ENCODE results near the gene WNT2B.

The WNT2B gene

GRCh38 chr1:112542206-112542973 lies 33.6 kb downstream of the WNT2B start:
- Histone ChIP-seq H3K27ac (ENCODE audit: low read length) (no peak overlapping the region), H3K4me3 (ENCODE audit: low read depth in 1 of 2, low read length in 2 of 2) (no peak overlapping the region), H3K4me2 (ENCODE audit: insufficient read depth, low read length) (no peak overlapping the region), H4K20me1 (ENCODE audit: insufficient read depth, low read length) (no peaks in the 10 kb centered on the region), H3K9me3 (ENCODE audit: insufficient read depth, low read length, severe bottlenecking) (no peaks in the 10 kb centered on the region), H3K36me3 (ENCODE audit: insufficient read depth, low read length) (peaks cover 3% of the 10 kb centered on the region; the same call in 1 of the 2 replicates), H3K4me1 (ENCODE audit: insufficient read depth, low read length) (no peaks in the 10 kb centered on the region), H3K79me2 (ENCODE audit: insufficient read depth, low read length) (no peaks in the 10 kb centered on the region), H2AFZ (ENCODE audit: low read depth, low read length) (no peak overlapping the region), H3K9ac (ENCODE audit: low read depth, low read length) (no peak overlapping the region), H3K27me3 (ENCODE audit: insufficient read depth, low read length, poor library complexity) (no peaks in the 10 kb centered on the region)
- ATAC-seq (ENCODE audit: insufficient read depth, low read depth) (no peak), DNase-seq (no peak)
- TF ChIP-seq, protein P1, sequence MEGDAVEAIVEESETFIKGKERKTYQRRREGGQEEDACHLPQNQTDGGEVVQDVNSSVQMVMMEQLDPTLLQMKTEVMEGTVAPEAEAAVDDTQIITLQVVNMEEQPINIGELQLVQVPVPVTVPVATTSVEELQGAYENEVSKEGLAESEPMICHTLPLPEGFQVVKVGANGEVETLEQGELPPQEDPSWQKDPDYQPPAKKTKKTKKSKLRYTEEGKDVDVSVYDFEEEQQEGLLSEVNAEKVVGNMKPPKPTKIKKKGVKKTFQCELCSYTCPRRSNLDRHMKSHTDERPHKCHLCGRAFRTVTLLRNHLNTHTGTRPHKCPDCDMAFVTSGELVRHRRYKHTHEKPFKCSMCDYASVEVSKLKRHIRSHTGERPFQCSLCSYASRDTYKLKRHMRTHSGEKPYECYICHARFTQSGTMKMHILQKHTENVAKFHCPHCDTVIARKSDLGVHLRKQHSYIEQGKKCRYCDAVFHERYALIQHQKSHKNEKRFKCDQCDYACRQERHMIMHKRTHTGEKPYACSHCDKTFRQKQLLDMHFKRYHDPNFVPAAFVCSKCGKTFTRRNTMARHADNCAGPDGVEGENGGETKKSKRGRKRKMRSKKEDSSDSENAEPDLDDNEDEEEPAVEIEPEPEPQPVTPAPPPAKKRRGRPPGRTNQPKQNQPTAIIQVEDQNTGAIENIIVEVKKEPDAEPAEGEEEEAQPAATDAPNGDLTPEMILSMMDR (IDR thresholded peaks at IDR 0.05; ENCODE audit: borderline replicate concordance, extremely low read depth, low read length, poor library complexity, severe bottlenecking): no peak
- no peak for TF ChIP-seq EZH2 (IDR thresholded peaks at IDR 0.05; ENCODE audit: borderline replicate concordance, low read depth, low read length, severe bottlenecking)

- no peak overlapping the region for H3K9ac ChIP-seq (ENCODE audit: low read depth, low read length)
These were observed 35.4 kb downstream of the WNT2B start for GRCh38 chr1:112544011-112544688.

DNA sequence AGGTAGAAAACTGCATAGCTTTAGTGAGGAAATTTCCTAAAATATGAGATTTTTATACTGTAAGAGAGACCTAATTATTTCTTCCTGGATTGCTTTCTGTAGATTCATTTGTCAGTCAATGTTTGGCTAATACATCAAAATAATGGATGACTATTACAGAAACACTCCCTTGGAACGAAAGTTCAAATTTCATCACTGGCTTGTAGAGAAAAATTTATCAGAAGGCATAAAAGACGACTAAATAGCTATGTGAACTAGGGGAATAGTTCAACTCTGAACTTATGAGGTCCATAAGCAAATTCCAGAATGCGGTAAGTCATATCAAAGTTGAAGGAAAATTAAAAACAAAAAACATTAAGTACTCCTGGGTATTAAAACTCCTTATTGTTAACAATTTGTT lies 36.0 kb downstream of the WNT2B start:
- H2AFZ ChIP-seq (ENCODE audit: low read depth, low read length): no peak overlapping the region
- H3K27ac ChIP-seq (ENCODE audit: low read length): no peak overlapping the region
- no peak for ATAC-seq (ENCODE audit: insufficient read depth, low read depth)
- H3K36me3 ChIP-seq (ENCODE audit: insufficient read depth, low read length): peaks cover 3% of the 10 kb centered on the region; the same call in 1 of the 2 replicates
- TF ChIP-seq EZH2 (IDR thresholded peaks at IDR 0.05; ENCODE audit: borderline replicate concordance, low read depth, low read length, severe bottlenecking): no peak
- TF ChIP-seq, protein P1 (IDR thresholded peaks at IDR 0.05; ENCODE audit: borderline replicate concordance, extremely low read depth, low read length, poor library complexity, severe bottlenecking): no peak
- no peak overlapping the region for H3K9ac ChIP-seq (ENCODE audit: low read depth, low read length)
- H3K4me1 ChIP-seq (ENCODE audit: insufficient read depth, low read length): no peaks in the 10 kb centered on the region
- H3K9me3 ChIP-seq (ENCODE audit: insufficient read depth, low read length, severe bottlenecking): no peaks in the 10 kb centered on the region
- H3K79me2 ChIP-seq (ENCODE audit: insufficient read depth, low read length): no peaks in the 10 kb centered on the region
- H3K27me3 ChIP-seq (ENCODE audit: insufficient read depth, low read length, poor library complexity): no peaks in the 10 kb centered on the region
- DNase-seq: no peak
- H3K4me3 ChIP-seq (ENCODE audit: low read depth in 1 of 2, low read length in 2 of 2): no peak overlapping the region
- no peaks in the 10 kb centered on the region for H4K20me1 ChIP-seq (ENCODE audit: insufficient read depth, low read length)
- no peak overlapping the region for H3K4me2 ChIP-seq (ENCODE audit: insufficient read depth, low read length)

More at GRCh38 chr1:112544011-112544688, 35.4 kb downstream of the WNT2B start:
- DNase-seq: no peak
- Histone ChIP-seq H4K20me1 (ENCODE audit: insufficient read depth, low read length) (no peaks in the 10 kb centered on the region), H2AFZ (ENCODE audit: low read depth, low read length) (no peak overlapping the region), H3K79me2 (ENCODE audit: insufficient read depth, low read length) (no peaks in the 10 kb centered on the region), H3K27me3 (ENCODE audit: insufficient read depth, low read length, poor library complexity) (no peaks in the 10 kb centered on the region), H3K4me2 (ENCODE audit: insufficient read depth, low read length) (no peak overlapping the region), H3K36me3 (ENCODE audit: insufficient read depth, low read length) (peaks cover 3% of the 10 kb centered on the region; the same call in 1 of the 2 replicates), H3K27ac (ENCODE audit: low read length) (no peak overlapping the region), H3K9me3 (ENCODE audit: insufficient read depth, low read length, severe bottlenecking) (no peaks in the 10 kb centered on the region), H3K4me3 (ENCODE audit: low read depth in 1 of 2, low read length in 2 of 2) (no peak overlapping the region), H3K4me1 (ENCODE audit: insufficient read depth, low read length) (no peaks in the 10 kb centered on the region)
- ATAC-seq (ENCODE audit: insufficient read depth, low read depth): no peak
- TF ChIP-seq, protein P1 (IDR thresholded peaks at IDR 0.05; ENCODE audit: borderline replicate concordance, extremely low read depth, low read length, poor library complexity, severe bottlenecking): no peak
- TF ChIP-seq EZH2 (IDR thresholded peaks at IDR 0.05; ENCODE audit: borderline replicate concordance, low read depth, low read length, severe bottlenecking): no peak
